CD14-positive monocyte (primary cell): ENCODE measurements around the gene SEPTIN2. TPM values are rescaled to one million over a fixed set of nuclear protein-coding genes. Genes with fewer than 3 reads are reported as not detected.

ENCODE experiments used
- DNase-seq, 3 donors: peaks; one replicate each; pipeline ENCODE4 v3.0.0-alpha.2; 2011 to 2022
- H2AFZ ChIP-seq: 2 replicates; pipeline ENCODE4 v1.6.0; 2012; ENCODE audit warnings: mild to moderate bottlenecking, low read depth, low read length, inconsistent platforms; ENCODE audit not compliant: insufficient read depth, poor library complexity, severe bottlenecking
- H3K27ac ChIP-seq, 2 donors: 1 replicate in 1 of 2; 2 replicates in 1 of 2; pipeline ENCODE4 v1.5.1; 2012 to 2013; ENCODE audit warnings: low read length in 2 of 2, control low read depth in 1 of 2, inconsistent platforms in 1 of 2, low read depth in 1 of 2, mild to moderate bottlenecking in 1 of 2
- H3K27me3 ChIP-seq, 2 donors: one replicate each; pipeline versions ENCODE4 v1.6.0 to v1.6.1; 2011 to 2013; ENCODE audit warnings: low read length in 2 of 2; ENCODE audit not compliant: control insufficient read depth in 2 of 2, insufficient read depth in 2 of 2
- H3K36me3 ChIP-seq, 2 donors: replicated peaks in 1 of 2; 1 replicate in 1 of 2; 2 replicates in 1 of 2; pipeline versions ENCODE4 v1.5.1 to v1.6.1; 2012 to 2013; ENCODE audit warnings: low read length in 2 of 2, control low read depth in 1 of 2, inconsistent platforms in 1 of 2, mild to moderate bottlenecking in 1 of 2; ENCODE audit not compliant: insufficient read depth in 2 of 2, control insufficient read depth in 1 of 2
- H3K4me1 ChIP-seq, 2 donors: 1 replicate in 1 of 2; 2 replicates in 1 of 2; pipeline versions ENCODE4 v1.5.1 to v1.6.1; 2012 to 2013; ENCODE audit warnings: low read length in 2 of 2, control low read depth in 1 of 2, inconsistent platforms in 1 of 2, mild to moderate bottlenecking in 1 of 2, moderate library complexity in 1 of 2; ENCODE audit not compliant: insufficient read depth in 2 of 2, control insufficient read depth in 1 of 2
- H3K4me2 ChIP-seq: replicated peaks from 2 replicates; pipeline ENCODE3; 2012; ENCODE audit warnings: low read length, moderate library complexity, mild to moderate bottlenecking; ENCODE audit not compliant: poor library complexity, severe bottlenecking; ENCODE audit errors: extremely low read depth
- H3K4me3 ChIP-seq, 3 experiments: fragments of 200-600 bp in 1 of 3; sonication (generic) in 1 of 3; replicated peaks in 1 of 3; 1 replicate in 2 of 3; 2 replicates in 1 of 3; pipeline ENCODE4 v1.5.1; 2011 to 2013; ENCODE audit warnings: low read length in 3 of 3, mild to moderate bottlenecking in 3 of 3, control low read depth in 2 of 3, low read depth in 2 of 3, inconsistent platforms in 1 of 3, moderate library complexity in 1 of 3
- H3K79me2 ChIP-seq: 2 replicates; pipeline ENCODE4 v1.6.0; 2012; ENCODE audit warnings: mild to moderate bottlenecking, control low read depth, inconsistent platforms, low read length, moderate library complexity; ENCODE audit not compliant: insufficient read depth
- H3K9ac ChIP-seq: 2 replicates; pipeline ENCODE4 v1.6.0; 2017; ENCODE audit warnings: low read length, mild to moderate bottlenecking; ENCODE audit not compliant: insufficient read depth, poor library complexity, severe bottlenecking
- H3K9me3 ChIP-seq, 2 donors: replicated peaks in 1 of 2; 1 replicate in 1 of 2; 2 replicates in 1 of 2; pipeline versions ENCODE4 v1.5.1 to v1.6.1; 2012 to 2013; ENCODE audit warnings: low read length in 2 of 2, control low read depth in 1 of 2; ENCODE audit not compliant: control insufficient read depth in 1 of 2, insufficient read depth in 1 of 2
- H4K20me1 ChIP-seq: 2 replicates; pipeline ENCODE4 v1.6.0; 2012; ENCODE audit warnings: mild to moderate bottlenecking, low read length, control low read depth, moderate library complexity; ENCODE audit not compliant: insufficient read depth
- H3K27ac Mint-ChIP-seq, 7 donors: one replicate each; pipeline ENCODE4 v1.8.0; 2020; ENCODE audit warnings: mild to moderate bottlenecking in 7 of 7, mixed read lengths in 7 of 7, moderate library complexity in 6 of 7, inconsistent platforms in 2 of 7
- H3K27me3 Mint-ChIP-seq, 3 donors: one replicate each; pipeline ENCODE4 v1.8.0; 2021 to 2022; ENCODE audit warnings: low read depth in 3 of 3, mild to moderate bottlenecking in 3 of 3, mixed read lengths in 3 of 3, moderate library complexity in 3 of 3, inconsistent platforms in 1 of 3
- H3K36me3 Mint-ChIP-seq, 2 donors: one replicate each; pipeline ENCODE4 v1.8.0; 2020; ENCODE audit warnings: mixed read lengths in 2 of 2, inconsistent platforms in 1 of 2, mild to moderate bottlenecking in 1 of 2
- H3K4me1 Mint-ChIP-seq: one replicate; pipeline ENCODE4 v1.8.0; 2020; ENCODE audit warnings: mild to moderate bottlenecking, mixed read lengths
- H3K4me3 Mint-ChIP-seq, 2 donors: one replicate each; pipeline ENCODE4 v1.8.0; 2020; ENCODE audit warnings: mild to moderate bottlenecking in 2 of 2, mixed read lengths in 2 of 2, moderate library complexity in 1 of 2
- H3K9me3 Mint-ChIP-seq, 7 donors: one replicate each; pipeline ENCODE4 v1.8.0; 2020 to 2022; ENCODE audit warnings: mixed read lengths in 7 of 7, mild to moderate bottlenecking in 6 of 7, moderate library complexity in 6 of 7, inconsistent platforms in 2 of 7
- WGBS: methylation state at CpG from one replicate; pipeline ENCODE4 v1.1.5; 2013; ENCODE audit warnings: missing lambda C conversion rate; ENCODE audit not compliant: insufficient coverage; 5-methylcytosine and 5-hydroxymethylcytosine counted together
- intact Hi-C, 2 donors: fragments of 100-400 bp; cut with micrococcal nuclease; formaldehyde crosslinking; loops; one replicate each; pipeline versions ENCODE4 v1.15.0 to v1.15.1; 2023
- polyA minus RNA-seq: library from RNA; depleted of rRNA, polyadenylated mRNA; stranded (reverse); fragments of >200 nt; gene quantifications from 2 replicates; pipeline ENCODE4 v1.2.3, GENCODE V29; 2012
- polyA plus RNA-seq, 3 donors: library from polyadenylated mRNA; depleted of rRNA in 1 of 3; unstranded in 2 of 3; stranded (reverse) in 1 of 3; fragments of 300-500 nt in 2 of 3; fragments of >200 nt in 1 of 3; fragmentation: Illumina TruSeq in 2 of 3; gene quantifications; 1 replicate in 2 of 3; 2 replicates in 1 of 3; pipeline ENCODE4 v1.2.3, GENCODE V29; 2012 to 2021
- total RNA-seq, 12 experiments: library from RNA in 1 of 12; stranded (reverse) in 1 of 12; fragments of 120-200 nt in 1 of 12; gene quantifications; one replicate each; pipeline ENCODE4 v1.2.4 and lab custom pipeline; 2013 to 2026; ENCODE audit warnings: mixed read lengths in 6 of 12, inconsistent platforms in 1 of 12
- TF ChIP-seq, protein P1 (sequence below): fragments of 200-600 bp; IDR thresholded peaks from one replicate; pipeline ENCODE4 v1.8.0; 2022; ENCODE audit warnings: antibody characterized with exemption, mild to moderate bottlenecking

The SEPTIN2 gene
- total RNA-seq (2013): 253 TPM
- polyA plus RNA-seq (100 to 1,000 TPM; 195 to 207 (median 203) TPM), polyA minus RNA-seq (85.3 and 108 TPM in 2 replicates), total RNA-seq (lab: John Stamatoyannopoulos, UW) (123 to 310 (median 252) reads per million in 11 experiments)

DNA sequence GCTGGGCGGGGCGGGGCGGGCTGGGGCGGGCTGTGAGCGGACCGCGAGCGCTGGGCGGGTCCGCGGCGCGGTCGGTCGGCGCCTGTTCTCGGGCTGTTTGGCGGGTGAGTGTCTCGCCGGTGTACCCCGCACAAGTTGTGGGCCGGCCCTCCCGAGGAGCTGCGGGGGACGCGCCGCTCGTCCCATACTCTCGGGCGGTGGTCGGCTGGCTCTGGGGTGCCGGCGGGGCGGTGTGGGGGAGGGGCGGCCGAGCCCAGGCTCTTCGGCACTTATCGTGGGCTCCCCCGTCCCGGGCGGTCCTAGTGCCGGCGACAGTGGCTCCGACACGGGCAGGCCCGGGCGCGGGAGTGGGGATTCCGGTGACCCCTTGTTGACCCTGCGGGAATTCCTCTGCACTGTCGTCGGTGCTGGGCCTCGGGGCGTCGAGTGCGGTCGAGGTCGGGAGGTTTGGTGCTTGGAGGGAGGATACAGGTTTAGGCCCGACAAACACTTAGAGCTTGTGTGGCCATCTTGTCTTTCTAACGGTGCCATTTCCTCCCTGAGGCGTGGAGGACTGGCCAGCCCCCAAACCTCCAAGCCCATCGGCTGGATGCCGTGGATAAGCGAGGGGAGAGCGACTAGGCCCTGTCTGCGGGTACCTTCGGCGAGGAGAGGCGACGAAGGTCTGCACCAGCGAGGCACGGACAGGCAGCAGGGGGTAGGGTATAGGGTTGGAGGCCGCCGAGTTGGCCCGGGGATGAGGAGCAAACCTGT, at the start of gene SEPTIN2:
Gene SEPTIN2, plus strand, starts transcription at position 47 of the 753 bp plus-strand sequence. CDS start 8,308 bp downstream, outside the sequence.
- Histone ChIP-seq H3K4me3 (peak within 1 kb of the TSS; percentile 88 to 96 (median 88)), H3K4me2 (peak within 1 kb of the TSS; percentile 89), H2AFZ (peak within 1 kb of the TSS; percentile 66), H3K27me3 (no peaks in the 10 kb centered on the region), H3K9ac (peak within 1 kb of the TSS; percentile 93), H3K36me3 (no peaks in the 10 kb centered on the region), H3K4me1 (peaks cover 37 to 58% of the 10 kb centered on the region in 2 donors), H3K27ac (peak within 1 kb of the TSS; percentile 98 to 99), H3K79me2 (peaks cover 83% of the 10 kb centered on the region), H3K9me3 (no peaks in the 10 kb centered on the region), H4K20me1 (peaks cover 67% of the 10 kb centered on the region)
- Mint-ChIP-seq H3K27me3 (peaks cover 0 to 5% (median 4%) of the 10 kb centered on the region in 3 donors), H3K27ac (peak within 1 kb of the TSS; percentile 100), H3K4me1 (peaks cover 69% of the 10 kb centered on the region), H3K4me3 (peak within 1 kb of the TSS; percentile 96 to 99), H3K36me3 (peaks cover 13 to 17% of the 10 kb centered on the region in 2 donors), H3K9me3 (no peaks in the 10 kb centered on the region)
- WGBS: under 1% methylated on average over 64 of the region's 75 CpGs
- intact Hi-C loops: loop anchor here (2.0 to 5.0 kb wide), 3 partner anchors 41 to 321 kb away; partner anchors contain the start of genes FARP2 (in 2 of the 2), ATG4B (in 1 of the 2), PPP1R7 (in 1 of the 2) and THAP4 (in 1 of the 2)
- DNase-seq: peak in 2 of 3 donors; percentile 59 to 78
- TF ChIP-seq, protein P1, sequence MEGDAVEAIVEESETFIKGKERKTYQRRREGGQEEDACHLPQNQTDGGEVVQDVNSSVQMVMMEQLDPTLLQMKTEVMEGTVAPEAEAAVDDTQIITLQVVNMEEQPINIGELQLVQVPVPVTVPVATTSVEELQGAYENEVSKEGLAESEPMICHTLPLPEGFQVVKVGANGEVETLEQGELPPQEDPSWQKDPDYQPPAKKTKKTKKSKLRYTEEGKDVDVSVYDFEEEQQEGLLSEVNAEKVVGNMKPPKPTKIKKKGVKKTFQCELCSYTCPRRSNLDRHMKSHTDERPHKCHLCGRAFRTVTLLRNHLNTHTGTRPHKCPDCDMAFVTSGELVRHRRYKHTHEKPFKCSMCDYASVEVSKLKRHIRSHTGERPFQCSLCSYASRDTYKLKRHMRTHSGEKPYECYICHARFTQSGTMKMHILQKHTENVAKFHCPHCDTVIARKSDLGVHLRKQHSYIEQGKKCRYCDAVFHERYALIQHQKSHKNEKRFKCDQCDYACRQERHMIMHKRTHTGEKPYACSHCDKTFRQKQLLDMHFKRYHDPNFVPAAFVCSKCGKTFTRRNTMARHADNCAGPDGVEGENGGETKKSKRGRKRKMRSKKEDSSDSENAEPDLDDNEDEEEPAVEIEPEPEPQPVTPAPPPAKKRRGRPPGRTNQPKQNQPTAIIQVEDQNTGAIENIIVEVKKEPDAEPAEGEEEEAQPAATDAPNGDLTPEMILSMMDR: no peak

DNA sequence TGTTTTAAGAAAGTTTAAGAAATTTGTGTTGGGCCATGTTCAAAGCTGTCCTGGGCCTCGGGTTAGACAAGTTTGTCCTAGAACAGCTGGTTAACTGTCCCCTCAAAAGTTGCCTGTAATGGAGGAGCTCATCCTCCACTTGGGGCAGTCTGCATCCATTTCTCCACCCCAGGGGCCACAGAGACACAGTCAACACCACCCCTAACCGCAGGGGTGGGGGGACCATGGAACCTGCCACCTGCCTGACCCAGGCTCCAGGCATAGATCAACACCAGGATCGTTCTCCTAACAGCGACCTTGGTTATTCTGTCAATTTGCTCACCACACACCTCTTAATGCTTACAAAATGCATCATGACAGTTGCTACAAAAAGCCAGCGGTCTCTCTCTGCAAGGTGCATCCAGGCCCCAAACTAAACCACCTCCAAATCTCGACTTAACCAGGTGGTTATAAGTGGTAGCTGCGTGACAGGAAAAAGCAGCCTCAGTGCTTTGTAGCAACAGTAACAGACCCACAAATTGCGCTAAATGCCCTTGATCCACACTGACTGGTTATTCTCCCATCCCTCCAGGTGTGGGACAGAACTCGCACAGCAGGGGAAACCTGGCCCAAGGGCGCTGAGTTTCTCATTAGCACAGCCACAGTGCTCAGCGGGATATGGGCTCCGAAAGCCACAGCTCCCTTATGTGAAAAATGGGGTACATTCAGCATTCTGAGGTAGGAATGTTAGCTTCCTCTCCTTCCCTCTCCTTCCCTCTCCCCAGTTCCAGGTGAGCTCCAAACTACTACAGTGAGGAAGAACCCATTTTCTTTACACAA, 48.3 kb upstream of the SEPTIN2 start:
- Mint-ChIP-seq H3K36me3 (peaks cover 50 to 70% of the 10 kb centered on the region in 2 donors), H3K9me3 (peaks cover 0 to 2% (median 0%) of the 10 kb centered on the region in 7 donors), H3K4me3 (no peak overlapping the region), H3K4me1 (peaks cover 24% of the 10 kb centered on the region), H3K27ac (peak overlapping the region in 2 of 7 donors; percentile 50 to 76), H3K27me3 (no peaks in the 10 kb centered on the region)
- Histone ChIP-seq H4K20me1 (peaks cover 78% of the 10 kb centered on the region), H3K4me3 (no peak overlapping the region), H3K36me3 (peaks cover 59 to 68% of the 10 kb centered on the region in 2 donors), H2AFZ (no peak overlapping the region), H3K27ac (no peak overlapping the region), H3K27me3 (no peaks in the 10 kb centered on the region), H3K9ac (no peak overlapping the region), H3K79me2 (peaks cover 67% of the 10 kb centered on the region), H3K9me3 (no peaks in the 10 kb centered on the region), H3K4me2 (no peak overlapping the region), H3K4me1 (peaks cover 12 to 13% of the 10 kb centered on the region in 2 donors)
- no peak for DNase-seq
- intact Hi-C loops: no loop called here
- 80% methylated on average over 8 of the region's 12 CpGs for WGBS
- TF ChIP-seq, protein P1: no peak
